GM10266 (cell line): ENCODE results near the gene IGSF9B.

Experiments
- DNase-seq: peaks from one replicate; pipeline ENCODE4 v3.0.0; 2012; ENCODE audit errors: extremely low spot score
- CTCF ChIP-seq: IDR thresholded peaks from 2 replicates; pipeline ENCODE4 v1.5.1; 2012; ENCODE audit warnings: mild to moderate bottlenecking, low read depth; ENCODE audit not compliant: control insufficient read depth, insufficient read depth; ENCODE audit errors: missing control alignments

Gene IGSF9B

GRCh38 chr11:133966172-133966651 is 9.4 kb upstream of the IGSF9B start:
- no peak for TF ChIP-seq CTCF
- no peak for DNase-seq

DNA sequence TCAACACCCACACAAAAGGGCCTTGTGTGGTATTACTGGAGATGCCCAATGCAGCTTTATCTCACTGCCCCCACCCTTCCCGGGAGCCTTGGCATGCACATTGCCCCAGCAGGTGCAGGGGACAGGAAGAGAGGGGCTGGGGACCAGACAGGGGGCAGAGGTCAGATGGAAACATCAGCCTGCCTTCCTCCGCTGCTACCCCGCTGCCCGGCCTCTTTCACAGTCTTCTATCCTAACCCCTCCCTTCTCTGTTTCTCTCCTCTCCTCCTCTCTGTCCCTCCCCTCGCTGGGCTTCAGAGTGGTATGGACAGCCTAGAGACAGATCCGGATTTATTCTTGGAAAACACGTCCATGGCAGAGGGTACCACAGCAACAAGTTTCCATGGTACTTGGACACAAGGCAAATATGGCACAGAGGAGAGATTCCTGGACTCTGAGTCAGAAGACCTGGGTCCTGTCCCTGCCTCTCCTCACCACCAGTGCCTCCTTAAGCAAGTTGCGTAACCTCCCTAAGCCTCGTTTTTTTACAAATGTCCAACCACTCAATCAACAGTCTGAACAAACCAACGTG is 8.3 kb upstream of the IGSF9B start:
- DNase-seq = no peak
- no peak for TF ChIP-seq CTCF

GRCh38 chr11:133964356-133964755 is 7.6 kb upstream of the IGSF9B start:
- TF ChIP-seq CTCF = no peak
- DNase-seq = no peak

DNA sequence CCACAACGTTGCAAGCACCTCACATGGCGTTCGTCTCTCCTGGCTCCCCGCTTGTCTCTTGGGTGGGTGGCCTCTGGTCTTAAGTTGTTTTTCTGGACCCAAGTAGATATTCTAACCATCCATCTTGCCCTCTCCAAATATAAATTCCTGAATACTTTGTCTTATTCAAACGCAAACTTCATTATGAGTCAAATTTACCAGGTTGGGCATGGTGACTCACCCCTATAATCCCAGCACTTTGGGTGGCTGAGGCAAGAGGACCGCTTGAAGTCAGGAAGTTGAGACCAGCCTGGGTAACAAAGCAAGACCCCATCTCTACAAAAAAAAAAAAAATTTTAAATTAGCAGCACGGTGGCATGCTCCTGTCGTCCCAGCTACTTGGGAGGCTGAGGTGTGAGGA is 5.1 kb upstream of the IGSF9B start:
- DNase-seq = no peak
- no peak for TF ChIP-seq CTCF

DNA sequence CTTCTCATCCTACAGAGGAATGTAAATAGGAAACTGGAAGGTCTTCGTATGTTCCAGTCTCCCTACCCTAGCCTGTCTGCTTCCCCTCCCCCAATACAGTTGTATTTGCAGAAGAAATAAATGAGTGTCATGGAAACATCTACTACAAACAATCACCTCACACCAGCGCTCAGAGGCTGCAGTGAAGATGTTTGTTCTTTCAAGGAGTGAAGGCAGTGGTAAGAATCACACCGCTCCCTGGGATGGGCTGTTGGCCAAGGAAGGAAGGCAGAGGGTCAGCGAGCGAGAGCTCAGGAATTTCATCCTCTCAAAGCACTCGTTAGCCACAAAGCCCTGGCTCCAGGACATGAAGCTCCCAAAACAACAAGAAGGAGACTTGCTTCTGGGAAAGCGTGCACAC is 1.1 kb upstream of the IGSF9B start:
- TF ChIP-seq CTCF = no peak
- DNase-seq = no peak

GRCh38 chr11:133955945-133956421 is 785 bp downstream of the IGSF9B start:
- no peak for TF ChIP-seq CTCF
- DNase-seq = no peak

- DNase-seq = no peak
- no peak for TF ChIP-seq CTCF
These were observed 1.5 kb downstream of the IGSF9B start for GRCh38 chr11:133955081-133955891.
